Stimulated activated CD4-positive, alpha-beta T cell treated with anti-CD3 and anti-CD28 coated beads, TNF-alpha, amount 100 ng/mL, for 4 hours (primary cell): ENCODE results near the gene TTC38.
"Not testable (repeated sequence)": the region's sequence is repeated elsewhere in the genome, so short reads cannot be mapped to it uniquely, and the experiment has no call there.

Experiments used
- DNase-seq, 3 experiments: peaks; one replicate each; pipeline ENCODE4 v3.0.0-alpha.2; 2020; ENCODE audit warnings: low read depth in 3 of 3

The TTC38 gene

GRCh38 chr22:46295277-46295971, 27.6 kb downstream of the TTC38 start:
- no peak for DNase-seq

- peak; percentile 90 to 94 (median 91) for DNase-seq
These were observed 28.7 kb downstream of the TTC38 start, which contains the start of gene GTSE1 for GRCh38 chr22:46296257-46297150. TSS of gene GTSE1 (plus strand) at chr22:46296870. CDS start at chr22:46297401, 531 bp downstream.

- DNase-seq = no peak
These were observed 29.5 kb downstream of the TTC38 start for GRCh38 chr22:46297151-46297812.

GRCh38 chr22:46299101-46299500, 31.3 kb downstream of the TTC38 start:
- DNase-seq = no peak

GRCh38 chr22:46300491-46300890, 32.7 kb downstream of the TTC38 start:
- no peak for DNase-seq

- DNase-seq = no peak
These were observed 35.6 kb downstream of the TTC38 start for GRCh38 chr22:46303347-46303965.

GRCh38 chr22:46308283-46308988, 40.6 kb downstream of the TTC38 start:
- DNase-seq = no peak

GRCh38 chr22:46309526-46310085, 41.8 kb downstream of the TTC38 start:
- no peak for DNase-seq

GRCh38 chr22:46312056-46312455, 44.2 kb downstream of the TTC38 start:
- DNase-seq = no peak

GRCh38 chr22:46312848-46313247, 45.0 kb downstream of the TTC38 start:
- not testable (repeated sequence) for DNase-seq

- DNase-seq = no peak
These were observed 48.2 kb downstream of the TTC38 start for GRCh38 chr22:46315976-46316375.

GRCh38 chr22:46317646-46318045, 49.8 kb downstream of the TTC38 start:
- no peak for DNase-seq

GRCh38 chr22:46318576-46318975, 50.8 kb downstream of the TTC38 start:
- DNase-seq = no peak

- no peak for DNase-seq
These were observed 51.5 kb downstream of the TTC38 start for GRCh38 chr22:46319319-46319718.

- DNase-seq = no peak
These were observed 52.4 kb downstream of the TTC38 start for GRCh38 chr22:46320166-46320710.

- DNase-seq = no peak
These were observed 53.0 kb downstream of the TTC38 start for GRCh38 chr22:46320716-46321386.

GRCh38 chr22:46322711-46323110, 54.9 kb downstream of the TTC38 start:
- DNase-seq = no peak

- no peak for DNase-seq
These were observed 55.4 kb downstream of the TTC38 start for GRCh38 chr22:46323162-46323561.

GRCh38 chr22:46326066-46326680, 58.4 kb downstream of the TTC38 start:
- DNase-seq = no peak
